NT2/D1 (cell line): ENCODE measurements around the gene DIRAS1.
"Not testable (repeated sequence)": the region's sequence is repeated elsewhere in the genome, so short reads cannot be mapped to it uniquely, and the experiment has no call there.

Experiments
- DNase-seq: peaks from one replicate; pipeline ENCODE4 v3.0.0-alpha.2; 2011; ENCODE audit warnings: low read depth, low spot score
- H3K27me3 ChIP-seq: 2 replicates; pipeline ENCODE4 v1.6.0; 2011; ENCODE audit warnings: mild to moderate bottlenecking; ENCODE audit not compliant: insufficient read length, insufficient read depth
- H3K36me3 ChIP-seq: 2 replicates; pipeline ENCODE4 v1.6.1; 2011; ENCODE audit warnings: mild to moderate bottlenecking, low read length, mixed read lengths; ENCODE audit not compliant: insufficient read depth, insufficient read length
- H3K4me1 ChIP-seq: 2 replicates; pipeline ENCODE4 v1.5.1; 2011; ENCODE audit not compliant: insufficient read depth, insufficient read length
- H3K4me3 ChIP-seq: 2 replicates; pipeline ENCODE4 v1.5.1; 2011; ENCODE audit warnings: low read depth; ENCODE audit not compliant: insufficient read length
- H3K9ac ChIP-seq: 2 replicates; pipeline ENCODE4 v1.6.0; 2011; ENCODE audit warnings: low read depth; ENCODE audit not compliant: insufficient read length
- H3K9me3 ChIP-seq: 2 replicates; pipeline ENCODE4 v1.5.1; 2011; ENCODE audit warnings: mild to moderate bottlenecking, low read length; ENCODE audit not compliant: insufficient read depth
- SUZ12 ChIP-seq: IDR thresholded peaks from 2 replicates; pipeline ENCODE4 v1.6.1; 2011; ENCODE audit not compliant: insufficient read length, insufficient read depth; ENCODE audit errors: extremely low read depth
- YY1 ChIP-seq: IDR thresholded peaks from 2 replicates; pipeline ENCODE4 v1.6.1; 2011; ENCODE audit not compliant: insufficient read length, insufficient read depth
- ZNF274 ChIP-seq: IDR thresholded peaks from 2 replicates; pipeline ENCODE4 v1.6.1; 2011; ENCODE audit warnings: mild to moderate bottlenecking, low read depth, low read length

The DIRAS1 gene

DNA sequence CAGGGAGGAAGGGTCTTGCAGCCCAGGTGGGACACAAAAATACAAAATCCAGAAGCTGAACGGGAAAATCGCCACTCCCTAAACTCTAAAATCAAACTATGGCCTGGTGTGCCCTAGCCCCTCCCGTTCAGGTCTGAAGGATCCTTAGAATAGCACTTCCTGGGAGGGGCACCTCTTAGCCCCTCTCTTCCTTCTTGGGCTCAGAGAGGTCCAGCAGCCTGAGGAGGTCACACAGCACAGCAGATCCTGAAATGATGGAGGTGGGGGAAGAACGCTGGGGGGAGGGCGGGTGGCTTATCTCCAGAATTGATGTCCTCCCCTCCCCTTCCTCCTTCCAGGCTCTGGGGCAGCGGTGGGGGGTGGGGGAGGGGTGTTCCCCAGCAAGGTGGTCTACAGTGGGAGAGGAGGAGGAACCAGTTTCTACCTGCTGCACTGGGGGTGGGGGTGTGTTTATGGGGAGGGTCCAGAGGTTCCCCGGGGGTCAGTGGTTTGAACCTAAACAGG, 1.9 kb downstream of the DIRAS1 start:
- H3K9me3 ChIP-seq, result peaks cover 10% of the 10 kb centered on the region; the same call in 1 of the 2 replicates
- H3K9ac ChIP-seq, result no peak overlapping the region
- H3K4me3 ChIP-seq, result no peak overlapping the region
- no peak for DNase-seq
- peaks cover 9% of the 10 kb centered on the region for H3K36me3 ChIP-seq
- TF ChIP-seq ZNF274, result no peak
- no peak for TF ChIP-seq SUZ12
- TF ChIP-seq YY1, result no peak
- peaks cover 19% of the 10 kb centered on the region for H3K4me1 ChIP-seq
- no peaks in the 10 kb centered on the region for H3K27me3 ChIP-seq

DNA sequence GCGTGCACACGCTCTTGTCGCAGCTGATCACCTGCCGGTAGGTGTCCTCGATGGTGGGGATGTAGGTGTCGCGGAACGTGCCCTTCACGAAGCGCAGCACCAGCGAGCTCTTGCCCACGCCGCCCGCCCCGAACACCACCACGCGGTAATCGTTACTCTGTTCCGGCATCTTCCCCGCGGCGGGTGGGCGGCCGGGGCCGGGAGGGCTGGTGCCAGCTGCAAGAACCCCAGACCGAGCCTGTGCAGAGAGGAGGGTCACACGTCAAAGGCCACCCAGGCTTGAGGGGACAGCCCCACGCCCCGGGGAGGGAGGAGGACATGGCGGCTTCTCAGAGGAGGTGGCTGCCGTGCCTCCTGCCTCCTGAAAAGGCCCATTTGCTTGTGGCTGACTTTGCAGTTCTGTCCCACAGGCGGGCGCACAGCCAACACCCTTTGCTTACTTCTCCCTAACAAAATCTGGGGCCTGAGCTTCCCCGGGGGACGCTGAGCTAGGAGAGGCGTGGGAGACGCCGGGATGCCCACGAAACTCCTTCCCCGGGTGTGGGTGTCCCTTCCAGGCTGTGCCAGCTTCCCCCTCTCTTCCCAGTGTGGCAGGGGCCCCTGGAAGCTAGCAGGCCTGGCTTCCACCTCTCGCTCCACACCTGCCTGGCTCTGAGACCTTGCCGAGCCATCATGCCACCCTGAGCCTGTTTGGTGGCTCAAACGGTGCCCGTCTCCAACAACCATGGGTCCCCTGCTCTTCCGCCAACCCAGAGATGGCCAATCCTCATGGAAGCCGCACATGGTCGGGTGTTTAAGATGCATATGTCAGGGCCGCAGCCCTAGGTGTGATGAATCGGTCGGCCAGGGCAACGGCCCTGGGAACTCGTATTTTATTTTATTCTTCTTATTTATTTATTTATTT, 3.3 kb downstream of the DIRAS1 start:
- H3K4me1 ChIP-seq, result peaks cover 6% of the 10 kb centered on the region
- H3K4me3 ChIP-seq, result no peak overlapping the region
- TF ChIP-seq SUZ12 (no peak), ZNF274 (no peak), YY1 (no peak)
- H3K27me3 ChIP-seq, result no peaks in the 10 kb centered on the region
- no peak overlapping the region for H3K9ac ChIP-seq
- peaks cover 10% of the 10 kb centered on the region; the same call in 1 of the 2 replicates for H3K9me3 ChIP-seq
- H3K36me3 ChIP-seq, result peaks cover 9% of the 10 kb centered on the region
- no peak for DNase-seq

DNA sequence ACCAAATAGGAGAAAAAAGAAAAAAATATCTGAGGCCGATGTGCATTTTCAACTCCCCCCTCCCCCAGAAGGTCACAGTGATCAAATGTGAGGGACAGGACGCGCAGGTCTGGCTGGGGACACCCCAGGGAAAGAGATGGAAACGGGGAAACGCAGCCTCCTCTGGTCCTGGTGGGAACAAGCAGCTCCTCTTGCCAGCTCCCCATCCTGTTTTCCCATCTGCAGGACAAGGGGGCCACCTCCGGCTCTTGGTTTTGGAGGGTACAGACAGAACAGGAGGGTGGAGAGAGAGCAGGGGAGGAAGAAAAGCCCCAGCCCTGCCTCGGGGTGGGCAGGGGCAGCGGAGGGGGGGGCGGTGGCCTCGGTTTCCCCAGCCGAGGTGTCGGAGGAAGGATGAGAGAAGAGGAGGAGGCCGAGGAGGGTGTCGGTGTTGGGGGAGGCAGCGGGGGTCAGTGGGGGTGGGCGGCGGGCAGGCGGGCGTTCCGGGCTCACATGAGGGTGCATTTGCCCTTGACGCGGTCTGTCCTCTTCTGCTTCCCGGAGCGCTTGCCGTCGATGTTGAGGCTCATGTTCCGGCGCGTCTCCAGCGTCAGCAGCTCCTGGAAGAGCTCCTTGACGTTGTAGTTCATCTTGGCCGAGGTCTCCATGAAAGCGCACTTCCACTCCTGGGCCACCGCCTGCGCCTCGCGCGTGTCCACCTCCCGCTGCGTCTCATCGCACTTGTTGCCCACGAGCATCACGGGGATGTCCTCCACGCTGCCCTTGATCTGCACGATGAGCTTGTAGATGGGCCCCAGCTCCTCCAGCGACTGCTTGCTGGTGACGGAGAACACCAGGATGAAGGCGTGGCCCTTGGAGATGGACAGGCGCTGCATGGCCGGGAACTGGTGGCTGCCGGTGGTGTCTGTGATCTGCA, 4.2 kb downstream of the DIRAS1 start:
- Histone ChIP-seq H3K9ac (no peak overlapping the region), H3K4me3 (no peak overlapping the region), H3K36me3 (peaks cover 9% of the 10 kb centered on the region), H3K27me3 (no peaks in the 10 kb centered on the region), H3K9me3 (peaks cover 10% of the 10 kb centered on the region; the same call in 1 of the 2 replicates), H3K4me1 (no peaks in the 10 kb centered on the region)
- DNase-seq, result no peak
- no peak for TF ChIP-seq YY1
- TF ChIP-seq SUZ12, result no peak
- TF ChIP-seq ZNF274, result no peak

DNA sequence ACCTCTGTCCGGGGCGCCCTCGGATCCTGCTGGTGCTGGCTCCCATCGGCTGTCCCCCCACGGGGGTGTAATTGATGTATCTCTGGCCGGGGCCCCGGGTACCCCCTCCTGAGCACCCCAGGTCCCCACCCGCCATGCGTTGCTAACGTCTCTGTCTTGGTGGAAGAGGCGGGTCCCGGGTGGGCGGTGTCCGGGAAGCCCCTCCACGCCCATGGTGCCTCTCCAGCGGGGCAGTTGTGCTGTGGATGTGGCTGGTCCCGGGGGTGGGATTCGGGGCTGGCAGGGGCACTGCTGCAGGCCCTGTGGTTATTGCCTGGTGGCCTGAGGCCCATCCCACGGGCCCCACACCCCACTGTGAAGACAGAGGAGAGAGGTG, 4.9 kb downstream of the DIRAS1 start:
- peaks cover 9% of the 10 kb centered on the region for H3K36me3 ChIP-seq
- no peak overlapping the region for H3K9ac ChIP-seq
- no peaks in the 10 kb centered on the region for H3K27me3 ChIP-seq
- peaks cover 10% of the 10 kb centered on the region; the same call in 1 of the 2 replicates for H3K9me3 ChIP-seq
- DNase-seq, result no peak
- no peak overlapping the region for H3K4me3 ChIP-seq
- peaks cover 3% of the 10 kb centered on the region for H3K4me1 ChIP-seq
- TF ChIP-seq ZNF274, result no peak
- no peak for TF ChIP-seq SUZ12
- no peak for TF ChIP-seq YY1

DNA sequence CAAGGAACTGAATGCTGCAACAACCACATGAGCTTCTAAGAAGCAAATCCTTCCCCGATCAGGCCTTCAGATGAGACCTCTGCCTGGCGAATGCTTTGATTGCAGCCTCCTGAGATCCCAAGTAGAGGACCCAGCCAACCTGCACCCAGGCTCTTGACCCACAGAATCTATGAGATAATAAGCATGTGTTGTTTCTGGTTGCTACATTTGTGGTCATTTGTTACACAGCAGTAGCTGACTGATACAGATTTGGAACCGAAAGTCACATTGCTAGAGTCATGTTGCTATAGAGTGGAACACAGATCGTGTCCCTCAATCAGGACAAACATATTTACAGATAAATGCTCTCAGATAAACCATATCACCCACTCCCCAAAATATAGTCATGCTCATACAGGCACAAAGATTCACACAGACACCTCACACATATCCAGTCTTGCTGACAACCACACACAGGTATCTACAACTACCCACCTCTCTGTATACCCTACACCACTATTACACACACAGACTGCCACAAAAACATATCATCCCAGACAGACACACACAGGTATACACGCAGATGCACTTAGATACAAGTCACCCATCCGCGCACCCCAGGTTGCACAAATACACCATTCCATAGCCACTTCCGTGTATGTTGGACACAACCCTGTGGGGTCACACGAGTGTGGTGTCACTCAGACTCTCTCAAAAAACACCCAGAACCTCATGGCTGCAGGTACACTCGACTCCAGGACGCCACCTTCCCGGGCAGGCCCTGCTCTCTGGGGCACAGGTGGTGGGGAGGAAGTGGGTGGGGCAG, 5.5 kb downstream of the DIRAS1 start:
- H3K36me3 ChIP-seq, result peaks cover 9% of the 10 kb centered on the region
- no peaks in the 10 kb centered on the region for H3K27me3 ChIP-seq
- no peak overlapping the region for H3K9ac ChIP-seq
- H3K4me1 ChIP-seq, result peaks cover 4% of the 10 kb centered on the region
- no peak overlapping the region for H3K4me3 ChIP-seq
- no peak for DNase-seq
- TF ChIP-seq SUZ12, result no peak
- TF ChIP-seq ZNF274, result no peak
- no peak for TF ChIP-seq YY1
- H3K9me3 ChIP-seq, result peaks cover 10% of the 10 kb centered on the region; the same call in 1 of the 2 replicates

DNA sequence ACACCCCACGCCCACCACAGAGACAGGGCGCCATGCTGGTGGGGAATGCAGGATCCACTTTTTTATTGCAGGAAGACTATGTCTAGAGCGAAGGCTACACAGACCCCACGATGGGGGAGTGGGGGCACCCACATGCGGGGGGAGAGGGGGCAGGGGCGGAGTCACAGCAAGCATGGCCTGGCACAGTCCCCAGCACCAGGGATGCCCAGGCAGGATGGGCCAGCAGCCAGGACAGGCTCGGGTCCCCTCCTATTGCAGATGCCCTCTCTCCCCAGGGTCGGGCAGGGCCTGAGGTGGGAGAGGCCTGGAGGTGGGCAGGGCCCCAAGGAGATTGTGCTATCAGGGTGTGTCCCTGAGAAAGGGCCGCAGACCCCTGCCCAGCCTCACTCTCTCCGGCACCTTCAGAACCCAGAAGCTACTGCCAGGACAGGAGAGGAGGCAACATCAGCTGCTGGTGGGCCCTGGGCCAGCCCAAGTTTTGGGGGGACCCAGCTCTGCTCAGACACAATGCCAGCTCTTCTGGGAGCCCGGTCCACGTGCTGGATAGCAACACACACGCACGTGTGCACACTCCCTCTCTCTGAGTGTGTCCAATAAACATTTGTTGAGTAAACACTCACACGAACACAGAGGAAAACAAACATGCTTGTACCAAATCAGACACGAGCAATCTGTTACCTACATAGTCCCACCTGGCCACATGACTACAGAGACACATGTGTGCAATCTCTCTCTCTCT, 6.5 kb downstream of the DIRAS1 start:
- Histone ChIP-seq H3K9ac (no peak overlapping the region), H3K27me3 (no peaks in the 10 kb centered on the region), H3K36me3 (peaks cover 9% of the 10 kb centered on the region), H3K4me3 (no peak overlapping the region), H3K9me3 (peaks cover 10% of the 10 kb centered on the region; the same call in 1 of the 2 replicates), H3K4me1 (peaks cover 4% of the 10 kb centered on the region)
- TF ChIP-seq ZNF274 (no peak), YY1 (no peak), SUZ12 (no peak)
- DNase-seq, result no peak

DNA sequence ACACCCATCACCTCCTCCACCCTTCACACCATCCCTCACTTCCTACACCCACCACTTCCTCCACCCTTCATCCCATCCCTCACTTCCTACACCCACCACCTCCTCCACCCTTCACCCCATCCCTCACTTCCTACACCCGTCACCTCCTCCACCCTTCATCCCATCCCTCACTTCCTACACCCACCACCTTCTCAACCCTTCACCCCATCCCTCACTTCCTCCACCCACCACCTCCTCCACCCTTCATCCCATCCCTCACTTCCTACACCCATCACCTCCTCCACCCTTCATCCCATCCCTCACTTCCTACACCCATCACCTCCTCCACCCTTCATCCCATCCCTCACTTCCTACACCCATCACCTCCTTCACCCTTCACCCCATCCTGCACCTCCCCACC, 7.1 kb downstream of the DIRAS1 start:
- H3K36me3 ChIP-seq, H3K4me1 ChIP-seq, H3K9ac ChIP-seq, DNase-seq, H3K27me3 ChIP-seq, H3K4me3 ChIP-seq: not testable (repeated sequence)
- H3K9me3 ChIP-seq, result peaks cover 10% of the 10 kb centered on the region; the same call in 1 of the 2 replicates

DNA sequence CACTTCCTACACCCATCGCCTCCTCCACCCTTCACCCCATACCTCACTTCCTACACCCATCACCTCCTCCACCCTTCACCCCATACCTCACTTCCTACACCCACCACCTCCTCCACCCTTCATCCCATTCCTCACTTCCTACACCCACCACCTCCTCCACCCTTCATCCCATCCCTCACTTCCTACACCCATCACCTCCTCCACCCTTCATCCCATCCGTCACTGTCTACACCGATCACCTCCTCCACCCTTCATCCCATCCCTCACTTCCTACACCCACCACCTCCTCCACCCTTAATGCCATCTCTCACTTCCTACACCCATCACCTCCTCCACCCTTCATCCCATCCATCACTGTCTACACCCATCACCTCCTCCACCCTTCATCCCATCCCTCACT, 8.0 kb downstream of the DIRAS1 start:
- not testable (repeated sequence) for DNase-seq, H3K4me3 ChIP-seq

More for the DNA sequence above, 8.0 kb downstream of the DIRAS1 start:
- H3K27me3 ChIP-seq, H3K36me3 ChIP-seq, H3K4me1 ChIP-seq, H3K9ac ChIP-seq: not testable (repeated sequence)
- peaks cover 10% of the 10 kb centered on the region; the same call in 1 of the 2 replicates for H3K9me3 ChIP-seq
